Measurements from ENCODE around the gene FAM53A.

DNA sequence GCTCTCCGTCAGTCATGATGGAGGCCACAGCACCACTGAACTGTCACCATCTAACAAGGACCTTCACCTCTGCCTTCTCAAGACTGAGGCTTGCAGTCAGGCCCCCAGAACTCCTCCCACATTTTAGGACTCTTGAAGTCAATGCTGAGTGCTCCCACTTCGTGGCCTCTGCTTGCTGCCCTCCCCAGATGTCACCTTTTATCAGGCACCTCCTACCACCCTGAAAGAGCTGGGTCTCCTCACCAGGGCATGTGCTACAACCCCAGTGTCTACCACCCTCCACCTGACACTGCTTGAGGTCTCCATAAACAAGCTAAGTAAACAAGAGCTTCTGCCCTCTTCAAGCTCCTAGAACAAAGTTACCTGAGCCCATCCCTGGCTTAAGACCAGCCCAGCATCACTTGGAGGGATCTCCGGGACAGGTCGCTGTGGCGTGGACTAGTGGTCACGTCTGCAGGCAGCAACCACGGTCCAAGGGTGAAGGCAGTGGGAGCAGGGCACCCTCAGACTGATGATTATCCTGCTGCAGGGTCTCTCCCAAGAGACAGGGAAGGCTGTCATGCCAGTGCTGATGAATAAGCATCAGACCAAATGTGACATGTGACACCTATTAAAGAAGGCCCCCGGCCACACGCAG is 7.7 kb upstream of the FAM53A start:
- TF ChIP-seq POLR2AphosphoS5 (IDR thresholded peaks at IDR 0.05): no peak
- no peak for TF ChIP-seq POLR2A (IDR thresholded peaks at IDR 0.05)
- TF ChIP-seq, protein P1, sequence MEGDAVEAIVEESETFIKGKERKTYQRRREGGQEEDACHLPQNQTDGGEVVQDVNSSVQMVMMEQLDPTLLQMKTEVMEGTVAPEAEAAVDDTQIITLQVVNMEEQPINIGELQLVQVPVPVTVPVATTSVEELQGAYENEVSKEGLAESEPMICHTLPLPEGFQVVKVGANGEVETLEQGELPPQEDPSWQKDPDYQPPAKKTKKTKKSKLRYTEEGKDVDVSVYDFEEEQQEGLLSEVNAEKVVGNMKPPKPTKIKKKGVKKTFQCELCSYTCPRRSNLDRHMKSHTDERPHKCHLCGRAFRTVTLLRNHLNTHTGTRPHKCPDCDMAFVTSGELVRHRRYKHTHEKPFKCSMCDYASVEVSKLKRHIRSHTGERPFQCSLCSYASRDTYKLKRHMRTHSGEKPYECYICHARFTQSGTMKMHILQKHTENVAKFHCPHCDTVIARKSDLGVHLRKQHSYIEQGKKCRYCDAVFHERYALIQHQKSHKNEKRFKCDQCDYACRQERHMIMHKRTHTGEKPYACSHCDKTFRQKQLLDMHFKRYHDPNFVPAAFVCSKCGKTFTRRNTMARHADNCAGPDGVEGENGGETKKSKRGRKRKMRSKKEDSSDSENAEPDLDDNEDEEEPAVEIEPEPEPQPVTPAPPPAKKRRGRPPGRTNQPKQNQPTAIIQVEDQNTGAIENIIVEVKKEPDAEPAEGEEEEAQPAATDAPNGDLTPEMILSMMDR (IDR thresholded peaks at IDR 0.05): no peak

Measured in gastroesophageal sphincter (tissue), 3 donors.